MM.1S (cell line): ENCODE data around the gene G2E3.

Experiments
- DNase-seq: peaks from one replicate; pipeline ENCODE4 v3.0.0-alpha.2; 2015
- H2AFZ ChIP-seq: fragments of 300-600 bp; sonication (generic); 2 replicates; pipeline ENCODE4 v1.6.0; 2016; ENCODE audit warnings: antibody characterized with exemption, low read length
- H3F3A ChIP-seq: fragments of 300-600 bp; sonication (generic); 2 replicates; pipeline ENCODE4 v1.6.1; 2016; ENCODE audit warnings: mild to moderate bottlenecking, antibody characterized with exemption, low read length, moderate library complexity, mixed read lengths; ENCODE audit not compliant: insufficient read depth
- H3K27ac ChIP-seq: fragments of 300-600 bp; sonication (generic); 2 replicates; pipeline ENCODE4 v1.5.1; 2016; ENCODE audit warnings: mild to moderate bottlenecking, low read length
- H3K27me3 ChIP-seq: fragments of 300-600 bp; sonication (generic); replicated peaks from 2 replicates; pipeline ENCODE4 v1.6.0; 2016; ENCODE audit warnings: low read length; ENCODE audit not compliant: insufficient read depth
- H3K36me3 ChIP-seq: fragments of 300-600 bp; sonication (generic); replicated peaks from 2 replicates; pipeline ENCODE4 v1.6.1; 2016; ENCODE audit warnings: mild to moderate bottlenecking, low read length, mixed read lengths; ENCODE audit not compliant: insufficient read depth
- H3K4me1 ChIP-seq: fragments of 300-600 bp; sonication (generic); 2 replicates; pipeline ENCODE4 v1.6.1; 2016; ENCODE audit warnings: low read length, mixed read lengths
- H3K4me2 ChIP-seq: fragments of 300-600 bp; sonication (generic); 2 replicates; pipeline ENCODE4 v1.6.0; 2016; ENCODE audit warnings: low read depth, low read length
- H3K4me3 ChIP-seq: fragments of 300-600 bp; sonication (generic); 2 replicates; pipeline ENCODE4 v1.5.1; 2016; ENCODE audit warnings: low read length, mixed read lengths
- H3K79me2 ChIP-seq: fragments of 300-600 bp; sonication (generic); 2 replicates; pipeline ENCODE4 v1.6.1; 2016; ENCODE audit warnings: mixed run types, low read length, mixed read lengths
- H3K9ac ChIP-seq: fragments of 300-600 bp; sonication (generic); 2 replicates; pipeline ENCODE4 v1.6.1; 2016; ENCODE audit warnings: low read length, mixed read lengths
- H3K9me2 ChIP-seq: fragments of 300-600 bp; sonication (generic); replicated peaks from 2 replicates; pipeline ENCODE4 v1.6.1; 2016; ENCODE audit warnings: mild to moderate bottlenecking, low read length, mixed read lengths; ENCODE audit not compliant: insufficient read depth
- H3K9me3 ChIP-seq: fragments of 300-600 bp; sonication (generic); replicated peaks from 2 replicates; pipeline ENCODE4 v1.6.1; 2016; ENCODE audit warnings: mild to moderate bottlenecking, low read length, mixed read lengths; ENCODE audit not compliant: insufficient read depth
- H4K20me1 ChIP-seq: fragments of 300-600 bp; sonication (generic); 2 replicates; pipeline ENCODE4 v1.6.1; 2016; ENCODE audit warnings: mild to moderate bottlenecking, low read length, moderate library complexity, mixed read lengths; ENCODE audit not compliant: insufficient read depth
- CTCF ChIP-seq: fragments of 300-600 bp; sonication (generic); IDR thresholded peaks from 2 replicates; pipeline ENCODE4 v1.5.1; 2016; ENCODE audit warnings: antibody characterized with exemption, low read length, mixed read lengths
- EZH2 ChIP-seq: fragments of 300-600 bp; sonication (generic); optimal IDR thresholded peaks from 2 replicates; pipeline ENCODE3; 2017; ENCODE audit warnings: low read depth, mild to moderate bottlenecking, antibody characterized with exemption, low read length, mixed read lengths
- EZH2phosphoT487 ChIP-seq: fragments of 300-600 bp; sonication (generic); IDR thresholded peaks from 2 replicates; pipeline ENCODE4 v1.6.1; 2018; ENCODE audit warnings: antibody characterized with exemption, low read length

G2E3 gene

GRCh38 chr14:30528778-30529642, 29.9 kb upstream of the G2E3 start:
- TF ChIP-seq CTCF, result no peak
- no peak for TF ChIP-seq EZH2
- no peak for TF ChIP-seq EZH2phosphoT487
- Histone ChIP-seq H3K9me3 (no peaks in the 10 kb centered on the region), H3K27ac (no peak overlapping the region), H3K4me1 (no peaks in the 10 kb centered on the region), H3K27me3 (no peaks in the 10 kb centered on the region), H3K9me2 (no peaks in the 10 kb centered on the region), H3K4me3 (no peak overlapping the region), H3K36me3 (no peaks in the 10 kb centered on the region), H4K20me1 (no peaks in the 10 kb centered on the region), H3K79me2 (no peaks in the 10 kb centered on the region), H3K9ac (no peak overlapping the region), H3K4me2 (no peak overlapping the region), H2AFZ (no peak overlapping the region), H3F3A (no peaks in the 10 kb centered on the region)
- DNase-seq, result no peak

DNA sequence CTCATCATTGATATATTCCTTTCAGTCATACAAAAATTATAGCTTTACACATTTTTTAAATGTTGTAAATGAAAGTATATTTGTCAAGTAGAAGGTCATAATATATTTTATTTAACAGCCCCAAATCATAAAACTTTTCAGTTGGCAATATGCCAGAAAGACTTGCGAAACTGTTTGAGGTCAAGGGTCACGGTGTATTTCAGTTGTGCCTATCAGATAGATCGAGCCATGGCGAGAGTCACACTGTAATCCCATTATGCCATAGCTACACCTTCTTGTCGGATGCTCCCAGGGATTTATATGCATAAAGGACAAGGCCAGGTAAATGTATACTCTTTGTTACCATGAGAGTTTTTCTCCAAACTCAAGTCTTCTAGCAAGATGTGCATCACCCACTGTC, 26.7 kb upstream of the G2E3 start:
- Histone ChIP-seq H3K79me2 (no peaks in the 10 kb centered on the region), H2AFZ (no peak overlapping the region), H3K4me2 (no peak overlapping the region), H3K4me3 (no peak overlapping the region), H3F3A (no peaks in the 10 kb centered on the region), H4K20me1 (no peaks in the 10 kb centered on the region), H3K27ac (no peak overlapping the region), H3K36me3 (no peaks in the 10 kb centered on the region), H3K4me1 (no peaks in the 10 kb centered on the region), H3K9ac (no peak overlapping the region), H3K27me3 (no peaks in the 10 kb centered on the region), H3K9me3 (no peaks in the 10 kb centered on the region), H3K9me2 (no peaks in the 10 kb centered on the region)
- TF ChIP-seq EZH2phosphoT487 (no peak), CTCF (no peak), EZH2 (no peak)
- DNase-seq, result no peak

DNA sequence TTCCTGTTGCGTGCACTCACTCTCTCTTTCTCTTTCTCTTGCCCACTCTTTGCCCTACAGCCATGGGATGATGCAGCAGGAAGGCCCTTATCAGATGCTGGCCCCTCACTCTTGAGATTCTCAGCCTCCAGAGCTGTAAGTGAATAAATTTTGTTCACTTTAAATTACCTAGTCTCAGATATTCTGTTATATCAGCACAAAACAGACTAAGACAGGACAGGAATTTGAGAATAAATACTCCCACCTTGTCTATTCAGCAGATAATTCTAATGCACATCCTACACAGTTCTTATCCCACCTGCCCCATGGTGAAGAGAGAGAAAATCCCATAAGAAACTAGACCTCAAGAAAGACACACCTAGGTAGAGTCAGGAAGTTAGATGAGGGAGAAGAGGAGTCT, 25.8 kb upstream of the G2E3 start:
- no peak overlapping the region for H3K4me2 ChIP-seq
- no peak overlapping the region for H3K27ac ChIP-seq
- H3F3A ChIP-seq, result no peaks in the 10 kb centered on the region
- no peak overlapping the region for H3K9ac ChIP-seq
- H3K9me3 ChIP-seq, result no peaks in the 10 kb centered on the region
- H3K27me3 ChIP-seq, result no peaks in the 10 kb centered on the region
- no peaks in the 10 kb centered on the region for H3K36me3 ChIP-seq
- H3K4me3 ChIP-seq, result no peak overlapping the region
- no peak overlapping the region for H2AFZ ChIP-seq
- H3K4me1 ChIP-seq, result no peaks in the 10 kb centered on the region
- H3K79me2 ChIP-seq, result no peaks in the 10 kb centered on the region
- H4K20me1 ChIP-seq, result no peaks in the 10 kb centered on the region
- TF ChIP-seq EZH2, result no peak
- no peak for TF ChIP-seq EZH2phosphoT487
- TF ChIP-seq CTCF, result no peak
- no peak for DNase-seq
- H3K9me2 ChIP-seq, result no peaks in the 10 kb centered on the region
